Measurements from ENCODE around the gene CNDP2. TPM values are rescaled to one million over a fixed set of nuclear protein-coding genes. Genes with fewer than 3 reads are reported as not detected.

The CNDP2 gene
- total RNA-seq, 1 donor from 2014 or later = 237 TPM

DNA sequence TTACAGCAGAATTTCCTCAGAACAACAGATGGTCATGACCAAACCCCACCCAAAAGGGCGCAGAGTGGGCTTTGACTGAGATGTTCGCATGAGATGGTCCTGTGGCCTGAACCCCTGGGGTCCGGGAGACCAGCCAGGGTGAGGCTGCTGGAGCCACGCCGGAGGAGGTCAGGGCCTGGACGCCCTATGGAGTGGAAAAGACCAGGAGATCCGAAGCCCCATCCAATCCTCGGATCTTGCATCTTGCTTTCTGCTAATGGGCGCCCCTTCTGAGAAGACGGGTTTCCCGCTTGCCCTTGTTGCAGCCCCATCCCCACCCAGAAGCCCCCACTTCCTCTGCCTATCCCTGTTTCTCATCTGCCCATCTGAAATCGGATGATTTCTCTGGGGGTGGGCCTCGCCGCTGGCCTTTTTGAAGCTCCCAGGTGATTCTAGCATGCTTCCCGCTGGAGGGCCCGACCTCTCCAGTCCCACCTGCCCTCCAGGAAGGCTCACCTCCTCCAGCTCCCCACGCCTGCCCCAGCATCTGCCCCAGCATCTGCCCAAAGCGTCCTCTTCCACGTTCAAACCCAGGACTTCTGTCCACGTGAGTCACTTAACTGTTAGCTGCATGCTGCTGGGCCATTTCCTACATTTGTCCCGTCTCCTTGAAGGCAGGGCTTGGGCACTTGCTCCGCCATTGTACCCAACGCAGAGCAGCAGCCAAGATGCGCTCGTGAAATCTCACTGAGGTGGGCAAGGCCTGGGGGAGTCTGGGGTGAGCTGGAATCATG, 33.8 kb downstream of the CNDP2 start:
- Histone ChIP-seq H3K9me3 (no peaks in the 10 kb centered on the region), H3K4me3 (no peak overlapping the region), H3K27ac (no peak overlapping the region), H3K27me3 (ENCODE audit: low read depth) (no peaks in the 10 kb centered on the region), H3K36me3 (no peaks in the 10 kb centered on the region), H3K4me1 (no peaks in the 10 kb centered on the region)
- ATAC-seq (no peak), DNase-seq (no peak)
- intact Hi-C loops (cut with DNase I) = no loop called here
- TF ChIP-seq, protein P1, sequence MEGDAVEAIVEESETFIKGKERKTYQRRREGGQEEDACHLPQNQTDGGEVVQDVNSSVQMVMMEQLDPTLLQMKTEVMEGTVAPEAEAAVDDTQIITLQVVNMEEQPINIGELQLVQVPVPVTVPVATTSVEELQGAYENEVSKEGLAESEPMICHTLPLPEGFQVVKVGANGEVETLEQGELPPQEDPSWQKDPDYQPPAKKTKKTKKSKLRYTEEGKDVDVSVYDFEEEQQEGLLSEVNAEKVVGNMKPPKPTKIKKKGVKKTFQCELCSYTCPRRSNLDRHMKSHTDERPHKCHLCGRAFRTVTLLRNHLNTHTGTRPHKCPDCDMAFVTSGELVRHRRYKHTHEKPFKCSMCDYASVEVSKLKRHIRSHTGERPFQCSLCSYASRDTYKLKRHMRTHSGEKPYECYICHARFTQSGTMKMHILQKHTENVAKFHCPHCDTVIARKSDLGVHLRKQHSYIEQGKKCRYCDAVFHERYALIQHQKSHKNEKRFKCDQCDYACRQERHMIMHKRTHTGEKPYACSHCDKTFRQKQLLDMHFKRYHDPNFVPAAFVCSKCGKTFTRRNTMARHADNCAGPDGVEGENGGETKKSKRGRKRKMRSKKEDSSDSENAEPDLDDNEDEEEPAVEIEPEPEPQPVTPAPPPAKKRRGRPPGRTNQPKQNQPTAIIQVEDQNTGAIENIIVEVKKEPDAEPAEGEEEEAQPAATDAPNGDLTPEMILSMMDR (IDR thresholded peaks at IDR 0.05) = no peak

DNA sequence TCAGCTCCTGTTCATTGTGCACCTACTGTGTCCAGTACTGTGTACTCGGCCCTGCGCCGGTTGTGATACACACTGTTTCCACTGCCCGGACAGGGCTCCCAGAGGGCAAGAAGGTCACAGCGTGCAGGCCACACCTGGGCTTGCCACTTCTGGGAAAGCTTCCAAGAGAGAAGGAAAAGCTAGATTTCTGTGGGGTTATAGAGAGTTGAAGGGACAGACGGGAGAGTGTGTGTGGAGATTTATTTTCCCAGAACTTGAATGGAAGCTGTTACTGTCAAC, 34.4 kb downstream of the CNDP2 start:
- ATAC-seq (no peak), DNase-seq (no peak)
- Histone ChIP-seq H3K4me3 (no peak overlapping the region), H3K27me3 (ENCODE audit: low read depth) (no peaks in the 10 kb centered on the region), H3K36me3 (no peaks in the 10 kb centered on the region), H3K4me1 (no peaks in the 10 kb centered on the region), H3K9me3 (no peaks in the 10 kb centered on the region), H3K27ac (no peak overlapping the region)
- intact Hi-C loops (cut with DNase I) = no loop called here
- TF ChIP-seq, protein P1 (IDR thresholded peaks at IDR 0.05) = no peak

DNA sequence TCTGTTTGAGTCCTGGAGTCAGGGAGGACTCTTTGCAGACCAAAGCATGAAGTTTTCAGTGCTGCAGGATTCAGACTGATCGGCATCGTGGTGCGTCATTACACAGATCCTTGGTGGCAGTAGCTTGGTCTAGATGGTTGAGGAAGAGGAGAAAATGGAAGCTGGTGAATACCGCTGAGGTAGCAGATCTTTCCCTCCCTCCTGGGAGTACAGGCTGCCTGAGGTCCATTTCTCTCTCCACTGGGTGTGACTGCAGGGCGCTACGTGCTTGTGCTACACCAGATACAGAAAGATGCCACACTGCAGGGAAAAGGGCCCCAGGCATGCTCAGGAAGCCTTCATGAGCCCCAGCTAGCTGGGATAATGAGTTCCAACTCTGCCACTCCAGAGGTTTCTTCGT, 34.9 kb downstream of the CNDP2 start:
- no peaks in the 10 kb centered on the region for H3K36me3 ChIP-seq
- H3K9me3 ChIP-seq = no peaks in the 10 kb centered on the region
- intact Hi-C loops (cut with DNase I) = no loop called here
- no peak for DNase-seq
- TF ChIP-seq, protein P1 (IDR thresholded peaks at IDR 0.05) = no peak
- no peaks in the 10 kb centered on the region for H3K4me1 ChIP-seq
- ATAC-seq = no peak
- no peak overlapping the region for H3K27ac ChIP-seq
- H3K27me3 ChIP-seq (ENCODE audit: low read depth) = no peaks in the 10 kb centered on the region
- H3K4me3 ChIP-seq = no peak overlapping the region

DNA sequence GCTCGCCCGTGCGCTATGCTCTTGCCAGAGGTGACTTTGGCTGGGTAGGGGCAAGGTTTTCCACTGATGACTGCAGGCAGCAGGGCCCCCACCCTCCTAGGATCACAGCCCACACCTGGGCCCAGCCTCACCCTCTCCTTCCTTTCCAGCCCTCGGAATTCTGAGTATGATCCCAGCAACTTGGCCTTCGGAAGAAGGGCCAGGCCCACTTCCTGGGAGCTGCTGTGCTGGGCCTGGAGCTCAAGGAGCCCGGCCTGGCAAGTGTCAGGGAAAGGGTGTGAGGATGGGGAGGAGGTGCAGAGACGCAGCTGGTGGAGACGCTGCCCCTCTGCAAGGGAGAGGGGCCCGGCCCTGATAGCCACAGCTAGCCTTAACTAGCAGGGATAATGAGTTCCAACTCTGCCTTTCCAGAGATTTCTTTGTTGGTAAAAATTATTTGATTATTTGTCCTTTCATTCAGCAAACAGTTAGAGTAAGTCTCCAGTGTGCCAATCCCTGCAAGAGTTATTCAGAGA, 36.4 kb downstream of the CNDP2 start:
- ATAC-seq = no peak

DNA sequence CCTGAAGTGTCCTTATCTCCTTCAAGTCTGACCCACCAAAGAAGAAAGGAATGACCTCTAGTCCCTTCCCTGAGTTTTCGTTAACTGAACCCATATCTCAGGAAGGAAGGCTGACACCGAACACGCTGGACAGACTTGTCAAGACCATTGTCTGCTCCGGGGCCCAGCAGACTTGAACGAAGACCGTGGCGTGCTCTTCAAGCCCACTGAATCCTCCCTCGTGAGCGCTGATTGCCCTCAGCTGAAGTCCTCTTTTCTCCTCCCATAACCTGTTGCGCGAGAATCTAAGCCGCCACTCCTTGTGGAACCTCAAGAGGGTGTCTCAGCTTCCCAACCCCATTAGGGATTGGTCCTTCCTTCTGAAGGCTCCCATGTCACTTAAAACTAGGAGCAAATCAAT, 37.5 kb downstream of the CNDP2 start:
- H3K4me3 ChIP-seq = no peak overlapping the region
- no peak for ATAC-seq
- H3K27ac ChIP-seq = no peak overlapping the region
- no peaks in the 10 kb centered on the region for H3K27me3 ChIP-seq (ENCODE audit: low read depth)
- H3K9me3 ChIP-seq = no peaks in the 10 kb centered on the region
- no peak for DNase-seq
- no peaks in the 10 kb centered on the region for H3K4me1 ChIP-seq
- no peaks in the 10 kb centered on the region for H3K36me3 ChIP-seq
- TF ChIP-seq, protein P1 (IDR thresholded peaks at IDR 0.05) = no peak
- intact Hi-C loops (cut with DNase I) = no loop called here

More for the DNA sequence above, 36.4 kb downstream of the CNDP2 start:
- no peak overlapping the region for H3K4me3 ChIP-seq
- H3K27ac ChIP-seq = no peak overlapping the region
- TF ChIP-seq, protein P1 (IDR thresholded peaks at IDR 0.05) = no peak
- no peaks in the 10 kb centered on the region for H3K27me3 ChIP-seq (ENCODE audit: low read depth)
- H3K4me1 ChIP-seq = no peaks in the 10 kb centered on the region
- no peaks in the 10 kb centered on the region for H3K9me3 ChIP-seq
- intact Hi-C loops (cut with DNase I) = no loop called here
- no peak for DNase-seq
- H3K36me3 ChIP-seq = no peaks in the 10 kb centered on the region
